Smooth muscle cell of the brain vasculature (primary cell): ENCODE results near the gene ZYX.
"Not testable (repeated sequence)": the region's sequence is repeated elsewhere in the genome, so short reads cannot be mapped to it uniquely, and the experiment has no call there.

ENCODE experiments used
- DNase-seq: peaks from one replicate; pipeline ENCODE4 v3.0.0-alpha.2; 2012; ENCODE audit warnings: low read depth, low spot score

ZYX gene

DNA sequence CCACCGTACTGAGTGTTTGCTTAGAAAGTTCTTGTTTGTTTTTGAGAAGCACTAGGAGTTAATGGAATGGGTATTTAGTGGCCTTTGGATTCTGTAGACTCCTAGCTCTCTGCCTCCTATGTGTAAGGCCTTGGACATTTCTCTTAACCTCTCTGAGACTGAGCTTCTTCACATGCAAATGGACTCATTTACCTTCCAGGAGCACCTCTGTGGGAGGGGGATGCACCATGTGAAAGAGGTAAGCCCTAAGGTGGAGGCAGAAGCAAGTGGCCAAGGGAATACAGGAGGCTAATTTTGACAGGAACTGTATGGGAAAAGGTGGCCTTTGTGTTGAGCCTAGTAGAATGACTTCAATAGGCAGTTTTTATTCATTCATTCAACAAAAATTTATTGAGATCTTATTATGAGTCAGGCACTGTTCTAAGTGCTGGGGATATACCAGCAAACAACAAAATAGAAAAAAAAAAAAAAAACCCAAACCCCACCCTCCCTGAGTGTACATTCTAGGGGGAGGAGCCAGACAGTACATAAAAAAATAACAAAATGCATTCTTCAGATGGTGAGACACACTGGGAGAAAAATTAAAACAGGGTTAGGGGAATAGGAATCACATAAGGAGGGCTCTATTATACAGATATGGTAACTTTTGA is 36.7 kb downstream of the ZYX start:
- no peak for DNase-seq

DNA sequence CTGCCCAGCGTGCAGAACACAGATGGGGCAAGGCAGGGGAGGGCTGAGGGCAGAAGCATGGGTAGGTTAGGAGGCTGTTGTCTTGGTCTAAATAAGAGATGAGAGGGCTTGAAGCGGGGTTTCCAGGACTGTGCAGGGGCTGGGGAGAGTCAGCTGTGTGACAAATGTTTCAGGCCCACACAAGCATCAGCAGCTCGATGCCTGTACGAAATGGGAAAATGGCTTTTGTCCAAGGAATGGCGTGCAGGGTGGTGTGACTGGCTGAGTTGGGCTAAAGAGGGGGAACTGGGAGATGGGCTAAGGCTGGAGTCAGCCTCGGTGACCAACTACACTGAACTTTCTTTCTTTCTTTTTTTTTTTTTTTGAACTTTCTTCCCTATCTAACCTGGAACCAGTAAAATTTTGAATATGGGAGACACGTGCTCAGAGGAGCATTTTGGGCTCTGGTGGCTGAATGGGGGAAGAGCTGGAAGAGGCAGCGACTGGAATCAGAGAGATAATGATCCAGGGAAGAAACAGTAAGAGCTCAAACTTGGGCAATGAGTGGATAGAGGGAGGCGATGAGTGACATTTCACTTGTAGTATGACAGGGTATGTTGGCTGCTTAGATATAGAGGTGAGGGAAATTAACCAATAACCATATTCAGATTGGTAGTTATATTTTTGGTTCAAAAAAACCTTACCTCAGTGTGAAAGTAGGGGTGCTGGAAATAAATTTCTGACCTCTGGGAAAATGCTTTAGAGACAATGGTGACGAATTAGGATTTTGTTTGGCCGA is 37.7 kb downstream of the ZYX start:
- DNase-seq = no peak

DNA sequence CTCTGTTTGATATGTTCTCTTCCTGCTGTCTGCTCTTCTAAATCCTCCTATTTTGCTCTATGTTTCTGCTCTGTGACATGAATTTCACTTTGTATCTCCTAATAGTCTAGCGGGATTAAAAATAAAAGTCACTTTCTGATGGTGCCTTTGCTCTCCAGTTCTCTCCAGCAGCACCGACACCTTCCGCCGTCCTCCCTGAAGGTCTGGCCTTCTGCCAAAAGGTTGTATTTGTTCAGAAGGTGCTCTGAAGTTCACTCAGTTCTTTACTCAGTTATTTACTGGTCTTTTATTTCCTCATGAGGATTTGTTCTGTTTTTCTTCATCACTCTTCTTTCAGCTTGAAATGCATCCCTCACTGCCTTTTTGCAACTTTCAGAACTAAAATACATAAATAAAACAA is 38.7 kb downstream of the ZYX start:
- DNase-seq = no peak

GRCh38 chr7:143420624-143421023 is 39.5 kb downstream of the ZYX start:
- DNase-seq = not testable (repeated sequence)

- DNase-seq = no peak
These were observed 40.9 kb downstream of the ZYX start for GRCh38 chr7:143422033-143422432.

GRCh38 chr7:143424476-143424875 is 43.3 kb downstream of the ZYX start:
- DNase-seq = not testable (repeated sequence)

DNA sequence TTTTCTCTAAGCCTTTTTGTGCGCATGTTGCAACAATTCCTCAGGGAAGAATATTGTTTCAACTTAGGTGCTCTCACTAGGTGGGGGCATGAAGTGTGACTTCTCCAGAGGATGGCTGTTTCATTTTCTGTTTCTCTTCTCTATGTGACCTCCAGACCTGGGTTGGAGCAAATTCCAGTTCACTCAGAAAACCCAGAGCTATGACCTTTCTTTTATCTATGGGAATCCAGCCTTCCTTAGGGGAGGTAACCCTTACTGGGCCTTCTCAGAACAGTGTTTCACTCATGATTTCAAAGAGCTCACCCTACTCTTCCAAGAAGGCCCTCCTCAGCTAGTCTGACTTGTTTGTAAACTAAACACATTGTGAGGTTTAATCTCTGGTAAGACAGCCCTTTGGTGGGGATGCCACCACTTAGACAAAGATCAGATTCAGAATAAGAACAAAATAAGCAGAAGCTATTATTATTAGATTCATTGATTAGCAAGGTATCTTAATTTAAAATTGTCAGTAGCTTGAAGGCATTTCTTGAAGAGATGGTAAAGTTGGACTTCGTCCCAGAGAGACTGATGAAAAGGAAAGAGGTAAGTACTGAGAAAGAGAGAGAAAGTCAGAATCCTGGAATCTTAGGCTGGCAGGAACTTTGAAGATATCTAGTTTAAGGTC is 45.5 kb downstream of the ZYX start:
- DNase-seq = no peak

DNA sequence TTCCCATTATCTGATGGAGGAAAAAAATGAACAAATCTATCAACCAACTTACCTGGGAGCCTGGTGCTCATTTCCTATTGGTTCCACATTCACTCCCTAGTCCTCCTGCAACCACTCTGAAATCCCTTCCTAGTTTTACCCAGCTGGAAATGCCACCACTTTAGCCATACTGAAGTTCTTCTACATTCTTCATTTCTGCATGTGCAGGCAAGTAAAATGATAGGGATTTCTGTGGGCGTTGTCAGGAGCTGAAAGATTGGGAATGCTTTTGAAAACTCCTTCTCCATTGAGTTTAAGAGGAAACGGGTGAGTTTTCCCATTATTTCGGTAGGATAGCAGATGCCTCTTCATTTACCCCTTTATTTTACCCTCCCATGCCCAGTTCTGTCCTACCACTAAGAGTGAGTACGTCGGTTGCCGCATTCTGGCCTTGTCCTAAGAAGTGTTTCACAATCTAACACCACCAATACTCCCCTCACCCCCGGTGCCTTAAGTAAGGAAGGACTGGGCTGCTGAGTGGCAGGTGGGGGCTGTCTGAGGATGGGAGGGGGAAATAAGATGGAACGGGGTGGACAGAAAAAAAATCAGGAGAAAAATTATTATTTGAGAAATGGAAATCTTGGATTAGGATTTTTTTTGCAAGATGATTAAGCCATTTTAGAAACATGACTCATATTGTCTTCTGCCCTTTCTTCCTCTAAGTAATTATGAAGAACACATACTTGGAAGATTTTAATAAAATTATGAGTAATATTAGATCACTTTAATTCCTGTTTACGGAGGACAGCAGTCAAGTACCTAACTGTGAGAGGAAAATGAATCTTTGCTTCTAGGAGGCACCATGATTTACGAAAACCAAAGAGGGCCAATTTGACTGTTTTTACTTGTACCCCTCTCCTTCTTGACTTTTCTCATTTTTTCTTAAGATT is 48.9 kb downstream of the ZYX start:
- DNase-seq = no peak

DNA sequence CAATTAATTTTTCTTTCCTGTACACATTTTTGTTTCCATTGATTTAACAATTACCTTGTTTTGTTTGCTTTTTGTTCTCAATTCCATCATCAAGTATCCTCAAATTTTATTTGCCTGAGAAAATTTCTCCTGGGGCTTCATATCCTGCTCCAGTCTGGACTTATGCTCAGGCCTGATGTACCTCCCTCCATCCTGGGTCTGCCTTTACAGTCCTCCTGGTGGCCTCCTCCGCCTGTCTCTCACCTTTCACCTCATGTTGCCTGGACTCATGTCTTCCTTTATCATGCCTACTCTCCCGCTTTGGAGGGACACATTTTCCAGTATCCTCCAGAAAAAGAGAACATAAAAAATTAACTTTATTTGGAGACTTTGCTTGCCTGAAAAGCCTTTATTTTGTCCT is 50.0 kb downstream of the ZYX start:
- no peak for DNase-seq

GRCh38 chr7:143433759-143434158 is 52.6 kb downstream of the ZYX start:
- no peak for DNase-seq

- DNase-seq = no peak
These were observed 53.5 kb downstream of the ZYX start for GRCh38 chr7:143434660-143435059.

- no peak for DNase-seq
These were observed 54.1 kb downstream of the ZYX start for GRCh38 chr7:143435266-143435665.

DNA sequence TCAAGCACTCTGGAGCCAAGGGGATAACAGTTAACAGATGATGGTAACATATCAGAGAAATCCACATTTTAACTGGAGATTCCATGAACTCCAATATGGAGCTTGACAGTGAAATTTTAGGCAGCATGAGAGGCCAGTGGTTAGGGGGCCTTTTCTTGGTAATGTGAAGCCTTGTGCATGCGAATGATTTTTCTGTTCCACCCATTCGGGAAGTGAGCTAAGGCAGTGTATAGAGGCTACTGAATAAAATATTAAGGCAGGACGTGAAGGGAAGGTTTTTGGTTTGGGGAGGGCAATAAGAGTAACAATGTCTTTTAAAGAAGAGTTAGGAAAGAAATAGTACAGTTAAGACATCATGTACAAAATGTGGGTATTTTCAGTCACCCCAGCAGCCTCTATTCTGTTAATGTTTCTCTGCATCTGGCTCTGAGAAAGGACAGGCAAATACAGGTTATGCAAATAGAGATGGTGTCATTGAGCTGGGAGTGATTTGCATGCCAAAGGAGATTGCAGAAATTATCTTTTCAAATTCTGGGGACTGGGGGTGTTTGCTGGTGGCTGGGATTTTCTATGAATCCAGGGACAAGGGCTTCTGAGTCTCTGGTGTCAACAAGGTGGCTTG is 55.3 kb downstream of the ZYX start:
- DNase-seq = no peak

- DNase-seq = no peak
These were observed 56.4 kb downstream of the ZYX start for GRCh38 chr7:143437578-143437977.

DNA sequence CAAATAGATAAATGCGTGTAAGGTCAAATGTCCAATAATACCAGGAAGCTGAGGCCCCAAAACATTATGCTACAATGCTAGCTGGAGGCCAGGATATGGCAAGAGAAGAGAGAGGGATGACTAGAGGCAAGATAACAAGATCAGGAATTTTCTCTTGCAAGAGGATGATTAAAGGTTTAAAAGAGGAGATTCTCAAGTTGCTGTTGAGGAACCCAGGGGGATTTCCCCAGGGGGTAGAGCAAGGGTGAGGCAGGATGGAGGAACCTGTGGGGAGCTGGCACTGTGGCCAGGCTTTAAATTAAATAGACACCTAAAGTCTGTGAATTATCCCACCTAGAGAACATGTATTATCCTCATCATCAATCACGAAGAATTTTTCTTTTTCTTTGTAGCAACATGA is 58.7 kb downstream of the ZYX start:
- no peak for DNase-seq
